Measurements from ENCODE around the gene ZNF678.

ZNF678 gene

DNA sequence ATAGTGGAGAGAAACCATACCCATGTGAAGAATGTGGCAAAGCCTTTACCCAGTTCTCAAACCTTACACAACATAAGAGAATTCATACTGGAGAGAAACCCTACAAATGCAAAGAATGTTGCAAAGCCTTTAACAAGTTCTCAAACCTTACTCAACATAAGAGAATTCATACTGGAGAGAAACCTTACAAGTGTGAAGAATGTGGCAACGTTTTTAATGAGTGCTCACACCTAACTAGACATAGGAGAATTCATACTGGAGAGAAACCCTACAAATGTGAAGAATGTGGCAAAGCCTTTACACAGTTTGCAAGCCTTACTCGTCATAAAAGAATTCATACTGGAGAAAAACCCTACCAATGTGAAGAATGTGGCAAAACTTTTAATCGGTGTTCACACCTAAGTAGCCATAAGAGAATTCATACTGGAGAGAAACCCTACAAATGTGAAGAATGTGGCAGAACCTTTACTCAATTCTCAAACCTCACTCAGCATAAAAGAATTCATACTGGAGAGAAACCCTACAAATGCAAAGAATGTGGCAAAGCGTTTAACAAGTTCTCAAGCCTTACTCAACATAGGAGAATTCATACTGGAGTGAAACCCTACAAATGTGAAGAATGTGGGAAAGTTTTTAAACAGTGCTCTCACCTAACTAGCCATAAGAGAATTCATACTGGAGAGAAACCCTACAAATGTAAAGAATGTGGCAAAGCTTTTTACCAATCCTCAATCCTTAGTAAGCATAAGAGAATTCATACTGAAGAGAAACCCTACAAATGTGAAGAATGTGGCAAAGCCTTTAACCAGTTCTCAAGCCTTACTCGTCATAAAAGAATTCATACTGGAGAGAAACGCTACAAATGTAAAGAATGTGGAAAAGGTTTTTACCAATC, 91.7 kb downstream of the ZNF678 start:
- no peaks in the 10 kb centered on the region for H3K4me1 ChIP-seq
- peaks cover 27 to 100% (median 92%) of the 10 kb centered on the region in 3 donors for H3K9me3 ChIP-seq
- TF ChIP-seq, protein P1, sequence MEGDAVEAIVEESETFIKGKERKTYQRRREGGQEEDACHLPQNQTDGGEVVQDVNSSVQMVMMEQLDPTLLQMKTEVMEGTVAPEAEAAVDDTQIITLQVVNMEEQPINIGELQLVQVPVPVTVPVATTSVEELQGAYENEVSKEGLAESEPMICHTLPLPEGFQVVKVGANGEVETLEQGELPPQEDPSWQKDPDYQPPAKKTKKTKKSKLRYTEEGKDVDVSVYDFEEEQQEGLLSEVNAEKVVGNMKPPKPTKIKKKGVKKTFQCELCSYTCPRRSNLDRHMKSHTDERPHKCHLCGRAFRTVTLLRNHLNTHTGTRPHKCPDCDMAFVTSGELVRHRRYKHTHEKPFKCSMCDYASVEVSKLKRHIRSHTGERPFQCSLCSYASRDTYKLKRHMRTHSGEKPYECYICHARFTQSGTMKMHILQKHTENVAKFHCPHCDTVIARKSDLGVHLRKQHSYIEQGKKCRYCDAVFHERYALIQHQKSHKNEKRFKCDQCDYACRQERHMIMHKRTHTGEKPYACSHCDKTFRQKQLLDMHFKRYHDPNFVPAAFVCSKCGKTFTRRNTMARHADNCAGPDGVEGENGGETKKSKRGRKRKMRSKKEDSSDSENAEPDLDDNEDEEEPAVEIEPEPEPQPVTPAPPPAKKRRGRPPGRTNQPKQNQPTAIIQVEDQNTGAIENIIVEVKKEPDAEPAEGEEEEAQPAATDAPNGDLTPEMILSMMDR (IDR thresholded peaks at IDR 0.05) = no peak
- H3K4me3 ChIP-seq = no peak overlapping the region
- intact Hi-C loops (cut with DNase I; ENCODE audit: low total_unique reads) = no loop called here
- no peak for DNase-seq
- H3K27me3 ChIP-seq = no peaks in the 10 kb centered on the region
- H3K36me3 ChIP-seq = peaks cover 36 to 98% (median 88%) of the 10 kb centered on the region in 3 donors
- H3K27ac ChIP-seq = no peak overlapping the region

- no peak for DNase-seq
- TF ChIP-seq, protein P1 (IDR thresholded peaks at IDR 0.05) = no peak
- H3K36me3 ChIP-seq = peaks cover 9 to 84% (median 76%) of the 10 kb centered on the region in 3 donors
- no peak overlapping the region for H3K27ac ChIP-seq
- H3K27me3 ChIP-seq = no peaks in the 10 kb centered on the region
- H3K4me1 ChIP-seq = no peaks in the 10 kb centered on the region
- H3K9me3 ChIP-seq = peaks cover 26 to 100% (median 93%) of the 10 kb centered on the region in 3 donors
- no peak overlapping the region for H3K4me3 ChIP-seq
- intact Hi-C loops (cut with DNase I; ENCODE audit: low total_unique reads) = no loop called here
Measured at GRCh38 chr1:227661495-227661894, 98.1 kb downstream of the ZNF678 start.

GRCh38 chr1:227662933-227663332, 99.6 kb downstream of the ZNF678 start:
- Histone ChIP-seq H3K27ac (no peak overlapping the region), H3K36me3 (peaks cover 9 to 69% (median 64%) of the 10 kb centered on the region in 3 donors), H3K4me1 (no peaks in the 10 kb centered on the region), H3K9me3 (peaks cover 27 to 100% (median 92%) of the 10 kb centered on the region in 3 donors), H3K27me3 (no peaks in the 10 kb centered on the region), H3K4me3 (no peak overlapping the region)
- intact Hi-C loops (cut with DNase I; ENCODE audit: low total_unique reads) = no loop called here
- no peak for DNase-seq
- TF ChIP-seq, protein P1 (IDR thresholded peaks at IDR 0.05) = no peak

DNA sequence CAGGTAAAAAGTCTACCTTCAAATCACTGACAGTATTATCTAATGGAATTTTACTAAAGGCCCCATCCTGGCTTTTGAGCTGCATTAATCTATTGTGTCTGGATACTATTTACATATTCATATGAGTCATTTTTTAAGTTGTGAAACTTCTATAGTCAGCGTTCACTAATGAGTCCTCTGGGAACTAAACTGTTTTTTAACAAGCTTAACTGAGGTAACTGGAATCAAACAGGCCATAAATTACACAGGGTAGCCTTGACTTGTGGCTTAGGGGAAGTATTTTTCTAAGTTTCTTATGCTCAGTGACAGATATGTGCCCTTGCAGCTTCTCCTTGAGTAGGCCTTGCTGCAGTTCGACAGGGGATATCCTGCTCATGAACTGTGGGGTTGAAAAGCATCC, 102.9 kb downstream of the ZNF678 start:
- H3K27ac ChIP-seq = no peak overlapping the region
- peaks cover 30 to 100% (median 91%) of the 10 kb centered on the region in 3 donors for H3K9me3 ChIP-seq
- peaks cover 8 to 36% (median 34%) of the 10 kb centered on the region in 3 donors for H3K36me3 ChIP-seq
- TF ChIP-seq, protein P1 (IDR thresholded peaks at IDR 0.05) = no peak
- no peak overlapping the region for H3K4me3 ChIP-seq
- no peaks in the 10 kb centered on the region for H3K4me1 ChIP-seq
- no peaks in the 10 kb centered on the region for H3K27me3 ChIP-seq
- no peak for DNase-seq
- intact Hi-C loops (cut with DNase I; ENCODE audit: low total_unique reads) = no loop called here

- Histone ChIP-seq H3K36me3 (peaks cover 0 to 17% (median 0%) of the 10 kb centered on the region in 3 donors), H3K27me3 (no peaks in the 10 kb centered on the region), H3K27ac (no peak overlapping the region), H3K9me3 (peaks cover 24 to 92% (median 55%) of the 10 kb centered on the region in 3 donors), H3K4me1 (no peaks in the 10 kb centered on the region), H3K4me3 (no peak overlapping the region)
- intact Hi-C loops (cut with DNase I; ENCODE audit: low total_unique reads) = no loop called here
- no peak for DNase-seq
- TF ChIP-seq, protein P1 (IDR thresholded peaks at IDR 0.05) = no peak
Measured at GRCh38 chr1:227673441-227673840, 110.1 kb downstream of the ZNF678 start.

Data from tibial artery (tissue), 4 donors.